LNCaP clone FGC (cell line): ENCODE results near the gene OR10A6.

ENCODE experiments used
- DNase-seq: peaks from one replicate; pipeline ENCODE4 v3.0.0-alpha.2; 2011; ENCODE audit warnings: low read depth
- H3K4me3 ChIP-seq: 2 replicates; pipeline ENCODE4 v1.5.1; 2011; ENCODE audit warnings: mild to moderate bottlenecking, low read depth, low read length, control low read depth
- CTCF ChIP-seq: IDR thresholded peaks from 2 replicates; pipeline ENCODE4 v1.5.1; 2012; ENCODE audit warnings: mild to moderate bottlenecking; ENCODE audit not compliant: control insufficient read depth, insufficient read depth; ENCODE audit errors: extremely low read depth

Gene OR10A6

GRCh38 chr11:7931168-7931567 is at the start of gene OR10A6:
Gene OR10A6 (minus strand): TSS chr11:7931268. CDS start chr11:7928662, 2,606 bp downstream.
- no peak within 1 kb of the TSS for H3K4me3 ChIP-seq
- no peak for TF ChIP-seq CTCF
- DNase-seq = no peak

GRCh38 chr11:7977232-7977917 is 46.3 kb upstream of the OR10A6 start:
- H3K4me3 ChIP-seq = no peak overlapping the region
- TF ChIP-seq CTCF = no peak
- DNase-seq = no peak

- TF ChIP-seq CTCF = no peak
- H3K4me3 ChIP-seq = no peak overlapping the region
- no peak for DNase-seq
Observed at GRCh38 chr11:7974668-7975067, 43.6 kb upstream of the OR10A6 start.

- H3K4me3 ChIP-seq = no peak overlapping the region
- DNase-seq = no peak
- no peak for TF ChIP-seq CTCF
Observed at GRCh38 chr11:7973011-7973410, 41.9 kb upstream of the OR10A6 start.

GRCh38 chr11:7971846-7972245 is 40.8 kb upstream of the OR10A6 start:
- no peak for DNase-seq
- no peak for TF ChIP-seq CTCF
- no peak overlapping the region for H3K4me3 ChIP-seq

- H3K4me3 ChIP-seq = no peak overlapping the region
- DNase-seq = no peak
Observed at GRCh38 chr11:7969756-7970646, 38.9 kb upstream of the OR10A6 start.

More at GRCh38 chr11:7969756-7970646, 38.9 kb upstream of the OR10A6 start:
- no peak for TF ChIP-seq CTCF
